NCI-H524 (cell line): ENCODE data around the gene S100A4.
"Not testable (repeated sequence)": the region's sequence is repeated elsewhere in the genome, so short reads cannot be mapped to it uniquely, and the experiment has no call there.

Source experiments
- DNase-seq, 2 experiments: peaks; one replicate each; lab custom pipeline; 2025; lab: John Stamatoyannopoulos, UW

S100A4 gene

DNA sequence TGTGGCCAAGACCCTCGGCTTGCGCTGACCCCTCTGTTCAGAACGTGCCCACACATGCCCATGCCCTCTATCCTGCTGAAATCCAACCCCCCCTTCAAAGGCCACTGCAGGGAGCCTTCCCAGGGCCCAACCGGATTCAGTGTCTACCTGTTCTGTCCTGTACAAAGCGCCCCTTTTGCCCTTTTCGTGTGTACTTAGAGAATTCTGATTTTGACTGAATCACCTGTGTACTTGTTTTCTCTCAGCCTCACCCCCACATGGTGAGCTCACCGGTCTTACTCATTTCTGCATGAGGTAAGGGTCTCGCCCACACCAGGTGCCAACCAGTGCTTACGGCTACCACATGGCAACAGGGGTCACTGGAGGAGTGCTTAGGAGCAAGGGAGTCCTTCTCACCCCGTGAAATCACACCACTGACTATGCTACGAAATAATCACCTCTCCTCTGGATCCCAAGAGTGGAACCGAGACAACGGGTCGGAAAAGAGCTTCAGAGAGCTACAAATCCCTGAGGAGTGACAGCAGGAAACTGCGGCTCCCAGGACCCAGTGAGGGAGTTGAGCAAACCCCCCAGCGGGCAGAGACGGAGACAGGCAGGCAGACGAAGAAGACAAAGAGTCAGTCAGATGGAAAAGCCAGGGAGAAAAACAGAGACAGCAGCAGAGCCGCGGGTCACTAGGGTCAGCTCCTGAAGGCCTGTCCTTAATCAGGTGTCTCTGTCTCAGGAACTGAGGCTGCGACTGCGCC, 22.2 kb upstream of the S100A4 start:
- DNase-seq = peak; percentile 27 to 39

GRCh38 chr1:153566414-153567371, 21.1 kb upstream of the S100A4 start:
- DNase-seq = peak; percentile 92 to 95

GRCh38 chr1:153565529-153566374, 20.1 kb upstream of the S100A4 start, which contains the start of gene S100A2:
S100A2 (minus strand) TSS chr1:153565844; CDS start chr1:153563877, 1,967 bp downstream.
- DNase-seq = peak; percentile 4 to 54

GRCh38 chr1:153563991-153564390, 18.4 kb upstream of the S100A4 start:
- no peak for DNase-seq

DNA sequence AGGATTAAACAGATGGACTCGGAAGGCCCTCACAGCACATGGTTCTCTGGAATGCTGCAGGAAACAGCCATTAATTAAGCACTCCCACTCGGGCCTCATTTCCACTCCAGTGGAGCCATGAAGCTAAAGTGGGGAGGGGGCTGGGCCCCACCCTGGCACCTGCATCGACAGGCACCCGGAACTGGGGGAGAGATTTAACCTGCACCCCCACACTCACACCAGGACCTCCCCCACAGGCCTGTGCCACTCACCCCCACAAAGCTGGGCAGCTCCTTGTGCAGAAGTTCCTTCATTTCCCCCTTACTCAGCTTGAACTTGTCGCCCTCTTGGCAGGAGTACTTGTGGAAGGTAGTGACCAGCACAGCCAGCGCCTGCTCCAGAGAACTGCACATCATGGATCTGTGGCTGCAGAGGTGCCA, 17.9 kb upstream of the S100A4 start:
- DNase-seq = peak in 1 of 2 experiments; percentile 42

DNA sequence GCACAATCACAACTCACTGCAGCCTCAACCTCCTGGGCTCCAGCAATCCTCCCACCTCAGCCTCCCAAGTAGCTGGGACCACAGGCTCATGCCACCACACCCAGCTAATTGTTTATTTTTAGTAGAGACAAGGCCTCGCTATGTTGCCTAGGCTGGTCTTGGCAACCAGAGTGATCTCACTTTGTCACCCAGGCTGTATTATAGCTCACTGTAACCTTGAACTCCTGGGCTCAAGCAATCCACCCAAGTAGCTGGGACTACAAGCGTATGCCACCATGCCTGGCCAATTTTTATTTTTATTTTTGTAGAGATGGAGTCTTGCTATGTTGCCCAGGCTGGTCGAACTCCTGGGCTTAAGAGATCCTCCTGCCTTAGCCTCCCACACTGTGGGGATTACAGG, 16.4 kb upstream of the S100A4 start:
- not testable (repeated sequence) for DNase-seq

DNA sequence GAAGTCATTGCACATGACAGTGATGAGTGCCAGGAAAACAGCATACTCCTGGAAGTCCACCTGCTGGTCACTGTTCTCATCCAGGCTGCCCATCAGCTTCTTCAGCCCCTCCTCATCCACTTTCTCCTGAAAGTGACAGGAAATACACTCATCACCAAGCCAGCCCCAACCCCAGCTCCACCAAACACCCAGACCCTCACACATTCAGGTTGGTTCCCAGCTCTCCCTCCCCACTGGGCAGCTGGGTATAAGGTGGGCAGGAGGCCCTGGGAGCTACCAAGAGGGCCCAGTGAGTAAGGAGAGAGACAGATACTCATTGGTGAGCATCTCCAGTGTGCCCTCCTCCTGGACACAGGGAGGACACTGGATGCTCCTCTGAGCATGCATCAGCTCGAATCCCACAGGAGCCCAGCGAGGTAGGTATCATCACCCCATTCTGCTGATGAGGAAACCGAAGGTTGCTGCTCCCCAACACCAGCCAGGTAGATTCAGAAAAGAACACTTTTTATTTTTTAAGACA, 15.9 kb upstream of the S100A4 start:
- no peak for DNase-seq

GRCh38 chr1:153560771-153561465, 15.3 kb upstream of the S100A4 start:
- no peak for DNase-seq

GRCh38 chr1:153560241-153560640, 14.6 kb upstream of the S100A4 start:
- no peak for DNase-seq

DNA sequence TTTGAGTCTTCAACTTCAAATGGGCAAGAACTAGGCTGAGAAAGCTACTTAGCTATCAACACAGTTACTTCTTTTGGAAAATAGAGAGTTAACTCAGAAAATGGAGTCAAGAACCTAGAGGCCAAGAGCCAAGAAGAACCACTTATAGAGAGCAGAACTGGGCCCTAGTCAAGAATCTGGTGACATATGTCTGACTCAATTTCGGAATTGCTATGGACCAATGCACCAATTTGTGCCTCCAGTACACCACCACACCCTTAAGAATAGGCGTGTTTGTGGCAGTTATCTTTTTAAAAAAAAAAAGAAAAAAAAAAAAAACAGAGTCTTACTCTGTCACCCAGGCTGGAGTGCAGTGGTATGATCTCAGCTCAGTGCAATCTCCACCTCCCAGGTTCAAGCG, 12.3 kb upstream of the S100A4 start:
- no peak for DNase-seq

DNA sequence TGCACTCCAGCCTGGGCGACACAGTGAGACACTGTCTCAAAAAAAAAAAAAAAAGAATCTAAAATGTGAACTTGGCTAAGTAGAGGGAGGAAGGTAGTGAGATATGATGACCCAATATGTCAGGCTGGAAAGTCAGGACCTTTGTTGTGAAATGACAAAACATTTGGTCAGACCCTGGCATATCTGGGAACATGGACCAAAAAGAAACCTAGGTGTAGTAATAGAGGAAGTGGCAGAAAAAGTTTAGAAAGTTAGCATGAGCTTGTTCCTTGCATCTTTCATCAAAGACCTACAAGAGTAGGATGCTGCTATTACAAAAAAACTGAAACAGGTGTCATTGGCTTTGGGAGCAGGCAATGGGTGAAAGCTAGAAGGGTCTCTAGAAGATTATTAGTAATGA, 10.7 kb upstream of the S100A4 start:
- no peak for DNase-seq

DNA sequence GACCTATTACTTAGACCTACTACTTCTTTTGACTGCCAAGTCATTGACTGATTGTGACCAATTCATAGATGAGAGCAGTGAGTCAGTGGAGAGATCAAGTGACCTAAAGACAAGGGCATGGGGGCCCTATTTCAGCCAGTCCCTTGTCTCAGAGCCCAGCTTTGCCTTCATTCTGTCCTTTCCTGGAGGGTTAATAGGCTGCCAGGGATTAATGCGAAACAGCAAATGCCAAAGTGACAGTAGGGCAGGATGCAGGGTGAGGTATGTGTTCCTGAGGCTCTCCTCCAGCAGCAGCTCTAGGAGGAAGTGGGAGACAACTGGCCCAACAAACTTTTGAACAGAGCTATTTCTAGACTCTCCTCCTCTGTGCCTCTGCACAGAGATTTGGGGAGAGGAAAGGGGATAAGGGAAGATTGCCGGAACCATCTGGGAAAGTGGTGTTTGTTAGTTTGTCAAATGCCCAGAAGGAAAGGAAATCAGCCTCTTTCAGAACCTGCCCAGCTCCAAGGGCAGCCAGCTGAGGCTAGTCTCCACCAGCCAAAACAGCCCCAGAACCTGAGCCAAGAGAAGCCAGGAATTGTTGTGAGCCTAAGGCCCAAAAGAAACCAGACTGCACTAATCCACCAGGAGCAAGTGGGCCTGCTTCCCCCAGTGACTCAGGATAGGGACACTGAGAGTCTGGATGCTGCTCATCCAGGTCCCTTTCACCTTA, 8.4 kb upstream of the S100A4 start:
- no peak for DNase-seq

GRCh38 chr1:153553096-153553495, 7.5 kb upstream of the S100A4 start:
- DNase-seq = no peak

- DNase-seq = no peak
Observed at GRCh38 chr1:153552335-153552734, 6.7 kb upstream of the S100A4 start.

GRCh38 chr1:153550827-153551500, 5.4 kb upstream of the S100A4 start:
- DNase-seq = no peak

- DNase-seq = no peak
Observed at GRCh38 chr1:153550398-153550758, 4.8 kb upstream of the S100A4 start.

- no peak for DNase-seq
Observed at GRCh38 chr1:153549741-153550397, 4.3 kb upstream of the S100A4 start.

GRCh38 chr1:153548722-153549688, 3.4 kb upstream of the S100A4 start, which contains the start of gene S100A3:
S100A3 (minus strand) TSS chr1:153549258; CDS start chr1:153548485, 773 bp downstream.
- DNase-seq = no peak
